ENCODE data around the gene FTH1.

GRCh38 chr11:61974766-61975631, 7.6 kb upstream of the FTH1 start:
- TF ChIP-seq, protein P1, sequence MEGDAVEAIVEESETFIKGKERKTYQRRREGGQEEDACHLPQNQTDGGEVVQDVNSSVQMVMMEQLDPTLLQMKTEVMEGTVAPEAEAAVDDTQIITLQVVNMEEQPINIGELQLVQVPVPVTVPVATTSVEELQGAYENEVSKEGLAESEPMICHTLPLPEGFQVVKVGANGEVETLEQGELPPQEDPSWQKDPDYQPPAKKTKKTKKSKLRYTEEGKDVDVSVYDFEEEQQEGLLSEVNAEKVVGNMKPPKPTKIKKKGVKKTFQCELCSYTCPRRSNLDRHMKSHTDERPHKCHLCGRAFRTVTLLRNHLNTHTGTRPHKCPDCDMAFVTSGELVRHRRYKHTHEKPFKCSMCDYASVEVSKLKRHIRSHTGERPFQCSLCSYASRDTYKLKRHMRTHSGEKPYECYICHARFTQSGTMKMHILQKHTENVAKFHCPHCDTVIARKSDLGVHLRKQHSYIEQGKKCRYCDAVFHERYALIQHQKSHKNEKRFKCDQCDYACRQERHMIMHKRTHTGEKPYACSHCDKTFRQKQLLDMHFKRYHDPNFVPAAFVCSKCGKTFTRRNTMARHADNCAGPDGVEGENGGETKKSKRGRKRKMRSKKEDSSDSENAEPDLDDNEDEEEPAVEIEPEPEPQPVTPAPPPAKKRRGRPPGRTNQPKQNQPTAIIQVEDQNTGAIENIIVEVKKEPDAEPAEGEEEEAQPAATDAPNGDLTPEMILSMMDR (conservative IDR thresholded peaks at IDR 0.05; ENCODE audit: low read depth, low read length), result no peak
- TF ChIP-seq EZH2 (IDR thresholded peaks at IDR 0.05; ENCODE audit: low read length, unreplicated experiment), result no peak
